HEK293 (cell line): ENCODE results near the gene SCFD2.

Experiments
- CTCF ChIA-PET: fragments of 350-600 bp; formaldehyde crosslinking; extraction: SDS; loops from one replicate; lab custom pipeline; 2021; ENCODE audit warnings: antibody characterized with exemption; lab: Yijun Ruan, JAX
- POLR2A ChIA-PET: fragments of 300-600 bp; formaldehyde crosslinking; extraction: SDS; loops from one replicate; lab custom pipeline; 2020; ENCODE audit warnings: antibody characterized with exemption, inconsistent platforms; lab: Yijun Ruan, JAX
- H3K27ac ChIP-seq: fragments of 200-500 bp; sonication (Bioruptor generic); 2 replicates; pipeline ENCODE4 v1.5.1; 2014; ENCODE audit warnings: low read depth, low read length, control low read depth, inconsistent platforms; ENCODE audit errors: extremely low read depth
- H3K36me3 ChIP-seq, 2 experiments: fragments of 200-500 bp in 1 of 2; sonication (Bioruptor generic) in 1 of 2; 1 replicate in 1 of 2; 2 replicates in 1 of 2; pipeline ENCODE4 v1.5.1; 2014 to 2017; ENCODE audit warnings: inconsistent platforms in 2 of 2, low read length in 2 of 2; ENCODE audit not compliant: control insufficient read depth in 2 of 2, insufficient read depth in 1 of 2
- H3K4me1 ChIP-seq: fragments of 200-500 bp; sonication (Bioruptor generic); 2 replicates; pipeline ENCODE4 v1.5.1; 2014; ENCODE audit warnings: mild to moderate bottlenecking, low read length, inconsistent platforms; ENCODE audit not compliant: control insufficient read depth, insufficient read depth
- H3K4me3 ChIP-seq: 2 replicates; pipeline ENCODE4 v1.5.1; 2011; ENCODE audit warnings: low read depth, mild to moderate bottlenecking, control low read depth, low read length, moderate library complexity
- H3K9me3 ChIP-seq: fragments of 200-500 bp; sonication (Bioruptor generic); 2 replicates; pipeline ENCODE4 v1.5.1; 2014; ENCODE audit warnings: low read depth, low read length, inconsistent platforms; ENCODE audit not compliant: control insufficient read depth, insufficient read depth
- ELK4 ChIP-seq: IDR thresholded peaks from 2 replicates; pipeline ENCODE4 v1.6.1; 2011; ENCODE audit warnings: mild to moderate bottlenecking, low read depth, low read length, borderline replicate concordance
- KLF16 ChIP-seq: fragments of 450-650 bp; formaldehyde crosslinking; IDR thresholded peaks from 2 replicates; pipeline ENCODE4 v1.5.1; 2017; ENCODE audit warnings: missing biosample characterization, missing genetic modification characterization
- PRDM1 ChIP-seq: fragments of 450-650 bp; formaldehyde crosslinking; IDR thresholded peaks from 2 replicates; pipeline ENCODE4; 2016; ENCODE audit warnings: missing biosample characterization, missing genetic modification characterization
- REPIN1 ChIP-seq: fragments of 450-650 bp; formaldehyde crosslinking; IDR thresholded peaks from 2 replicates; pipeline ENCODE4 v1.5.1; 2017; ENCODE audit warnings: missing biosample characterization, missing genetic modification characterization, low read depth
- SCRT1 ChIP-seq: fragments of 450-650 bp; formaldehyde crosslinking; IDR thresholded peaks from 2 replicates; pipeline ENCODE4 v1.5.1; 2016; ENCODE audit warnings: missing biosample characterization, missing genetic modification characterization, borderline replicate concordance
- ZBTB17 ChIP-seq: fragments of 450-650 bp; formaldehyde crosslinking; IDR thresholded peaks from 2 replicates; pipeline ENCODE4 v1.5.1; 2016; ENCODE audit warnings: missing biosample characterization, missing genetic modification characterization
- ZBTB7A ChIP-seq: fragments of 450-650 bp; formaldehyde crosslinking; IDR thresholded peaks from 2 replicates; pipeline ENCODE4 v1.5.1; 2016; ENCODE audit warnings: low read depth, missing biosample characterization, missing genetic modification characterization
- ZFP41 ChIP-seq: fragments of 450-650 bp; formaldehyde crosslinking; IDR thresholded peaks from 2 replicates; pipeline ENCODE4 v1.5.1; 2016; ENCODE audit warnings: missing biosample characterization, missing genetic modification characterization, borderline replicate concordance
- ZNF114 ChIP-seq: fragments of 450-650 bp; formaldehyde crosslinking; IDR thresholded peaks from 2 replicates; pipeline ENCODE4 v1.5.0; 2017; ENCODE audit warnings: missing biosample characterization, missing genetic modification characterization
- ZNF132 ChIP-seq: fragments of 450-650 bp; formaldehyde crosslinking; IDR thresholded peaks from 2 replicates; pipeline ENCODE4 v1.5.1; 2017; ENCODE audit warnings: missing biosample characterization, missing genetic modification characterization, borderline replicate concordance
- ZNF175 ChIP-seq: fragments of 450-650 bp; formaldehyde crosslinking; IDR thresholded peaks from 2 replicates; pipeline ENCODE4 v1.5.1; 2016; ENCODE audit warnings: missing biosample characterization, missing genetic modification characterization
- ZNF223 ChIP-seq: fragments of 450-650 bp; formaldehyde crosslinking; IDR thresholded peaks from 2 replicates; pipeline ENCODE4 v1.5.1; 2016; ENCODE audit warnings: missing biosample characterization, missing genetic modification characterization
- ZNF248 ChIP-seq: fragments of 450-650 bp; formaldehyde crosslinking; IDR thresholded peaks from 2 replicates; pipeline ENCODE4 v1.5.1; 2017; ENCODE audit warnings: missing biosample characterization, missing genetic modification characterization
- ZNF37A ChIP-seq: fragments of 450-650 bp; IDR thresholded peaks from 2 replicates; pipeline ENCODE4 v1.5.1; 2018; ENCODE audit warnings: missing biosample characterization, missing genetic modification characterization
- ZNF398 ChIP-seq: fragments of 450-650 bp; formaldehyde crosslinking; IDR thresholded peaks from 2 replicates; pipeline ENCODE4 v1.5.1; 2017; ENCODE audit warnings: missing biosample characterization, missing genetic modification characterization
- ZNF404 ChIP-seq: fragments of 450-650 bp; formaldehyde crosslinking; IDR thresholded peaks from 2 replicates; pipeline ENCODE4 v1.5.1; 2017; ENCODE audit warnings: missing biosample characterization, missing genetic modification characterization
- ZNF426 ChIP-seq: fragments of 450-650 bp; formaldehyde crosslinking; IDR thresholded peaks from 2 replicates; pipeline ENCODE4 v1.5.1; 2017; ENCODE audit warnings: missing biosample characterization, missing genetic modification characterization, mild to moderate bottlenecking, inconsistent platforms, moderate library complexity
- ZNF449 ChIP-seq: fragments of 450-650 bp; formaldehyde crosslinking; IDR thresholded peaks from 2 replicates; pipeline ENCODE4 v1.5.1; 2017; ENCODE audit warnings: missing biosample characterization, mild to moderate bottlenecking, missing genetic modification characterization, moderate library complexity
- ZNF501 ChIP-seq: fragments of 450-650 bp; formaldehyde crosslinking; IDR thresholded peaks from 2 replicates; pipeline ENCODE4 v1.5.1; 2016; ENCODE audit warnings: missing biosample characterization, missing genetic modification characterization
- ZNF518A ChIP-seq: fragments of 450-650 bp; formaldehyde crosslinking; conservative IDR thresholded peaks from 2 replicates; pipeline ENCODE4 v1.5.1; 2016; ENCODE audit warnings: low read depth, missing biosample characterization, missing genetic modification characterization
- ZNF600 ChIP-seq: fragments of 450-650 bp; formaldehyde crosslinking; IDR thresholded peaks from 2 replicates; pipeline ENCODE4 v1.5.1; 2016; ENCODE audit warnings: missing biosample characterization, missing genetic modification characterization
- ZNF658 ChIP-seq: fragments of 450-650 bp; formaldehyde crosslinking; IDR thresholded peaks from 2 replicates; pipeline ENCODE4; 2016; ENCODE audit warnings: missing biosample characterization, missing genetic modification characterization
- ZNF701 ChIP-seq: fragments of 450-650 bp; formaldehyde crosslinking; IDR thresholded peaks from 2 replicates; pipeline ENCODE4 v1.5.1; 2016; ENCODE audit warnings: missing biosample characterization, missing genetic modification characterization
- ZNF768 ChIP-seq: fragments of 450-650 bp; formaldehyde crosslinking; IDR thresholded peaks from 2 replicates; pipeline ENCODE4 v1.5.1; 2018; ENCODE audit warnings: missing biosample characterization, mild to moderate bottlenecking, missing genetic modification characterization
- ZNF791 ChIP-seq: fragments of 450-650 bp; formaldehyde crosslinking; IDR thresholded peaks from 2 replicates; pipeline ENCODE4 v1.5.1; 2016; ENCODE audit warnings: missing biosample characterization, missing genetic modification characterization
- ZNF830 ChIP-seq: fragments of 450-650 bp; IDR thresholded peaks from 2 replicates; pipeline ENCODE4 v1.5.0; 2018; ENCODE audit warnings: missing biosample characterization, missing genetic modification characterization, low read depth, mild to moderate bottlenecking, moderate library complexity

Gene SCFD2

GRCh38 chr4:53171797-53172196 is 194.1 kb downstream of the SCFD2 start:
- Histone ChIP-seq H3K4me3 (no peak overlapping the region), H3K36me3 (no peaks in the 10 kb centered on the region), H3K4me1 (no peaks in the 10 kb centered on the region), H3K9me3 (no peaks in the 10 kb centered on the region), H3K27ac (no peak overlapping the region)
- TF ChIP-seq ZNF132 (tag by site-specific recombination): no peak
- TF ChIP-seq ZNF114 (tag by site-specific recombination): no peak
- no peak for TF ChIP-seq ZNF426
- TF ChIP-seq ZNF404 (tag by site-specific recombination): no peak
- TF ChIP-seq ZNF701 (tag by site-specific recombination): no peak
- TF ChIP-seq ZNF175 (tag by site-specific recombination): no peak
- no peak for TF ChIP-seq PRDM1
- no peak for TF ChIP-seq ZNF248 (tag by site-specific recombination)
- no peak for TF ChIP-seq ZNF768 (tag by site-specific recombination)
- no peak for TF ChIP-seq ZNF223 (tag by site-specific recombination)
- no peak for TF ChIP-seq ZNF791 (tag by site-specific recombination)
- ChIA-PET CTCF (no interaction called here), POLR2A (no interaction called here)

- Histone ChIP-seq H3K4me1 (no peaks in the 10 kb centered on the region), H3K36me3 (no peaks in the 10 kb centered on the region), H3K27ac (no peak overlapping the region), H3K9me3 (no peaks in the 10 kb centered on the region), H3K4me3 (no peak overlapping the region)
- CTCF ChIA-PET: interaction anchor here (0.6 kb wide), 1 partner anchor 33 kb away, joined by 3 read pairs; no protein-coding TSS in a partner anchor
- POLR2A ChIA-PET: no interaction called here
- TF ChIP-seq ZBTB7A (tag by site-specific recombination): no peak
- TF ChIP-seq ZNF658 (tag by site-specific recombination): no peak
- no peak for TF ChIP-seq SCRT1 (tag by site-specific recombination)
- no peak for TF ChIP-seq ZNF398 (tag by site-specific recombination)
- no peak for TF ChIP-seq ELK4
- no peak for TF ChIP-seq ZNF830 (tag by site-specific recombination)
- TF ChIP-seq ZFP41 (tag by site-specific recombination): no peak
- no peak for TF ChIP-seq ZNF37A (tag by site-specific recombination)
- TF ChIP-seq ZNF600 (tag by site-specific recombination): no peak
- TF ChIP-seq ZNF449: no peak
- no peak for TF ChIP-seq ZNF114 (tag by site-specific recombination)
- no peak for TF ChIP-seq ZNF501 (tag by site-specific recombination)
- TF ChIP-seq KLF16 (tag by site-specific recombination): no peak
- TF ChIP-seq ZBTB17: no peak
- TF ChIP-seq REPIN1: no peak
- TF ChIP-seq ZNF518A (tag by site-specific recombination): no peak
These were observed 195.9 kb downstream of the SCFD2 start for GRCh38 chr4:53169695-53170617.
